Bronchial epithelial cell (primary cell): ENCODE data around the gene NPPB. TPM values are rescaled to one million over a fixed set of nuclear protein-coding genes. Genes with fewer than 3 reads are reported as not detected.

ENCODE experiments used
- DNase-seq: peaks from one replicate; pipeline ENCODE4 v3.0.0-alpha.2; 2010; ENCODE audit warnings: low read depth
- FAIRE-seq: peaks from 2 replicates; lab custom pipeline; 2011; peaks lifted over from hg19 to GRCh38; lab: Jason Lieb, UNC
- H3K27me3 ChIP-seq: 2 replicates; pipeline ENCODE4 v1.5.1; 2011; ENCODE audit warnings: low read length; ENCODE audit not compliant: control insufficient read depth, insufficient read depth
- H3K36me3 ChIP-seq: 2 replicates; pipeline ENCODE4 v1.5.1; 2011; ENCODE audit warnings: low read length; ENCODE audit not compliant: control insufficient read depth, insufficient read depth
- H3K4me3 ChIP-seq: 2 replicates; pipeline ENCODE4 v1.5.1; 2011; ENCODE audit warnings: mild to moderate bottlenecking, low read depth, low read length, control low read depth
- total RNA-seq: library from RNA; depleted of rRNA; stranded (reverse); fragments of >200 nt; gene quantifications from 2 replicates; pipeline ENCODE4 v1.2.1, GENCODE V29; 2014
- TF ChIP-seq, protein P1 (sequence below): IDR thresholded peaks from 2 replicates; pipeline ENCODE4 v1.5.1; 2011; ENCODE audit warnings: mild to moderate bottlenecking, moderate library complexity, low read length, control low read depth, inconsistent platforms; ENCODE audit not compliant: insufficient read depth, severe bottlenecking

NPPB gene
- total RNA-seq, 1 donor from 2014 or later, result not detected

DNA sequence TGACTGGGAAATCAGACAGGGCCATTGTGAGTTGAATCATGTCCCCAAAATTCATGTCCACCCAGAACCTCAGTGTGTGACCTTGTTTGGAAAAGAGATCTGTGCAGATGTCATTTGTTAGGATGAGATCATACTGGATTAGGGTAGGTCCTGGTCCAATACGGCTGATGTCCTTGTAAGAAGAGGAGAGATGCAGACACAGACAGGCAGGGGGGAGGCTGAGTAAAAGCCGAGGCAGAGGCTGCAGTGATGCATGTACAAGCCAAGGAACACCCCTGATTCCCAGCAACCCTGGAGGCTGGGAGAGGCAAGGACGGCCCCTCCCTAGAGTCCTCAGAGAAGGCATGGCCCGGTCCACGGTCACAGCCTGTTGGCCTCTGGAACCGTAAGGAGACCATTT is 15.9 kb upstream of the NPPB start:
- no peak for FAIRE-seq
- Histone ChIP-seq H3K4me3 (no peak overlapping the region), H3K36me3 (no peaks in the 10 kb centered on the region), H3K27me3 (peaks cover 1% of the 10 kb centered on the region)
- DNase-seq, result no peak
- TF ChIP-seq, protein P1, sequence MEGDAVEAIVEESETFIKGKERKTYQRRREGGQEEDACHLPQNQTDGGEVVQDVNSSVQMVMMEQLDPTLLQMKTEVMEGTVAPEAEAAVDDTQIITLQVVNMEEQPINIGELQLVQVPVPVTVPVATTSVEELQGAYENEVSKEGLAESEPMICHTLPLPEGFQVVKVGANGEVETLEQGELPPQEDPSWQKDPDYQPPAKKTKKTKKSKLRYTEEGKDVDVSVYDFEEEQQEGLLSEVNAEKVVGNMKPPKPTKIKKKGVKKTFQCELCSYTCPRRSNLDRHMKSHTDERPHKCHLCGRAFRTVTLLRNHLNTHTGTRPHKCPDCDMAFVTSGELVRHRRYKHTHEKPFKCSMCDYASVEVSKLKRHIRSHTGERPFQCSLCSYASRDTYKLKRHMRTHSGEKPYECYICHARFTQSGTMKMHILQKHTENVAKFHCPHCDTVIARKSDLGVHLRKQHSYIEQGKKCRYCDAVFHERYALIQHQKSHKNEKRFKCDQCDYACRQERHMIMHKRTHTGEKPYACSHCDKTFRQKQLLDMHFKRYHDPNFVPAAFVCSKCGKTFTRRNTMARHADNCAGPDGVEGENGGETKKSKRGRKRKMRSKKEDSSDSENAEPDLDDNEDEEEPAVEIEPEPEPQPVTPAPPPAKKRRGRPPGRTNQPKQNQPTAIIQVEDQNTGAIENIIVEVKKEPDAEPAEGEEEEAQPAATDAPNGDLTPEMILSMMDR, result no peak

DNA sequence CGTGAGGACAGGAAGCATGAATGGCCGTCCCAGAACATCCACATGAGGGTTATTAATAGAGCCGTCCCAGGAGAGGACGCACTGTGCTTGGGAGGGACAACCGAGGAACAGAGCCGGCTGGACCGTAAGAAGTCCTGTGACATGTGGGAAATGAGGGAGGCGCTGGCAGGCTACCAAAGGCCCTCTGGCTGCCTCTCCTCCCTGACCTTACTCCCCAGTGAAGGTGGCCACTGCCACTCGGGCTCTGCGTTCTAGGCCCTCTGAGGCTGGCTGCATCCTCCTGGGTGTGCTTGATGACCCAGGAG is 15.5 kb upstream of the NPPB start:
- H3K4me3 ChIP-seq, result no peak overlapping the region
- H3K36me3 ChIP-seq, result no peaks in the 10 kb centered on the region
- DNase-seq, result no peak
- no peak for FAIRE-seq
- peaks cover 1% of the 10 kb centered on the region for H3K27me3 ChIP-seq
- TF ChIP-seq, protein P1, result no peak

DNA sequence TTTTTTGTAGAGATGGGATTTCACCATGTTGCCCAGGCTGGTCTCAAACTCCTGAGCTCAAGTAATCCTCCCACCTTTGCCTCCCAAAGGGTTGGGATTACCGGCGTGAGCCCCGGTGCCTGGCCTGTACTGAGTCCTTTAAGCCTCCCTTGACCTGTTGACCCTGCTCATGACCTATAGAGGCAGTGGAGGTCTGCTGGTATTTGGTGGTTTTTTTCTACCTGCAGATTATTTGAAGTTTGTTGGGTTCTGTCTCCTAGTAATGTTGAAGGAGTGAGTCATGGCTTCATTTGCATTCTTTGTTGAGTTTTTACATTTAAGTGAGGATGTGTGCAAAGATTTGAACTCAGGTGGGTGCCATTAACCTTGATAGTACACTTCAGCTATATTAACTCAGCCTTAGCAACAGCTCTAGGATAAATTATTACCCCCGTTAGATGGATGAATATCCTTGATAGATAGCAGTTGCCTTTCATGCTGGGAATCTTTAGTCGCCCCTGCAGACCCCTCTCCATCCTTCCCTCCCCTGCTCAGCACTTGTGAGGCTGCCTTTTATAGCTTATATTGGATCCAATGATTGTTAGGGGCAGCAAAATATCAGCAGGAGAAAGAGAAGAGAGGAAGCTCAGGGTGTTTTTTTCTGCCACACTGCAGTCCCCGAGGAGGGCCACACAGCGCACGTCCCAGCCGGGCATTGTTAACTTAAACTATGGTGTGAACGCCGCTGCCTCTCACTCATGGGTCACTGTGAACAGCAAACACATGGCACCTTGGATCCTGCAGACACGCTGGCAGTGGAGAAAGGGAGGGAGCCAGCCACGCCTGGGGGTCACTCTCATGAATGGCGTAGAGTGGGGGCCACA is 14.9 kb upstream of the NPPB start:
- FAIRE-seq (no peak), DNase-seq (no peak)
- no peaks in the 10 kb centered on the region for H3K36me3 ChIP-seq
- peaks cover 1% of the 10 kb centered on the region for H3K27me3 ChIP-seq
- TF ChIP-seq, protein P1, result no peak
- H3K4me3 ChIP-seq, result no peak overlapping the region

DNA sequence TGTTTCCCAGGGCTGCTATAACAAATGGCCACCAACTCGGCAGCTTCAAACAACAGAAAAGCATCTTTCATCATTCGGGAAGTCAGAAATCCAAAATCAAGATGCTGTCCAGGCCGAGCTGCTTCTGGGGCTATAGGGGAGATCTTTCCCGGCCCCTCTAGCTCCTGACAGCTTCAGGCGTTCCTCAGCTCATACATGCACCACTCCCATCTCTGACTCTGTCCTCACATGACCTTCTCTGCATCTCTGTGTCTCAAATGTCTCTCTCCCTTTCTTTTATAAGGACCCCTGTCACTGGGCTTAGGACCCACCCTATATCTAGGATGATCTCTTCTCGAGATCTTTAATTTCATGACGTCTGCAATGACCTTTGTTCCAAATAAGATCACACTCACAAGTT is 13.8 kb upstream of the NPPB start:
- H3K4me3 ChIP-seq, result no peak overlapping the region
- no peak for DNase-seq
- FAIRE-seq, result no peak
- H3K27me3 ChIP-seq, result peaks cover 1% of the 10 kb centered on the region
- H3K36me3 ChIP-seq, result no peaks in the 10 kb centered on the region
- TF ChIP-seq, protein P1, result no peak

DNA sequence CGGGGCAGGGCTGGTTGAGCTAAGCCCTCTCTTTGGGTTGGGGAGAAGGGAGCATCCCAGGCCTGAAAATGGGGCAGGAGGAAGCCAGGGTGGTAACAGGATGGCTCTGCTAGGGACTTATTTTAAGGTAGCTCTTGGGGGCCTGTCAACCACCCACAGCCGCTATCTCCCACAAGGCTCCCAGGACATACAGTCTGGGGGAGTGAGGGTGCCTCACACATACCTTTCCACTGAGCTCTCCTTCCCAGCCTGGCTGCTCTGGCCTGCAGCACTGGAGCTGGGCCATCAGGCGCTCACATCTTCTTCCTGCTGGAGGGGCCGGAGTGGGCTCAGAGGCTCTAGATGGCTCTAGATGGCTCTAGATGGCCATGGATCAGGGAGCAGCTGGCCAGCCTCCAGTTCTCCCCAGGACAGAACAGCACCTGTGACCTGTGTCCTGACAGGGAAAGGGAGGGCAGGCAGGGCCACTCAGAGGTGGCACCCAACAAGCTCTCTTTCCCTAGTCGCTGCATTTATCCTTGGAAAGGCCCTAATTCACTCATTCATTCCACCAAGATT is 11.0 kb upstream of the NPPB start:
- no peak for DNase-seq
- TF ChIP-seq, protein P1, result no peak
- no peaks in the 10 kb centered on the region for H3K36me3 ChIP-seq

More for the DNA sequence above, 11.0 kb upstream of the NPPB start:
- no peak for FAIRE-seq
- Histone ChIP-seq H3K27me3 (peaks cover 1% of the 10 kb centered on the region), H3K4me3 (no peak overlapping the region)
